ENCODE results near the gene ICAM2.

GRCh38 chr17:64058621-64059020 lies 38.2 kb upstream of the ICAM2 start:
- TF ChIP-seq, protein P1, sequence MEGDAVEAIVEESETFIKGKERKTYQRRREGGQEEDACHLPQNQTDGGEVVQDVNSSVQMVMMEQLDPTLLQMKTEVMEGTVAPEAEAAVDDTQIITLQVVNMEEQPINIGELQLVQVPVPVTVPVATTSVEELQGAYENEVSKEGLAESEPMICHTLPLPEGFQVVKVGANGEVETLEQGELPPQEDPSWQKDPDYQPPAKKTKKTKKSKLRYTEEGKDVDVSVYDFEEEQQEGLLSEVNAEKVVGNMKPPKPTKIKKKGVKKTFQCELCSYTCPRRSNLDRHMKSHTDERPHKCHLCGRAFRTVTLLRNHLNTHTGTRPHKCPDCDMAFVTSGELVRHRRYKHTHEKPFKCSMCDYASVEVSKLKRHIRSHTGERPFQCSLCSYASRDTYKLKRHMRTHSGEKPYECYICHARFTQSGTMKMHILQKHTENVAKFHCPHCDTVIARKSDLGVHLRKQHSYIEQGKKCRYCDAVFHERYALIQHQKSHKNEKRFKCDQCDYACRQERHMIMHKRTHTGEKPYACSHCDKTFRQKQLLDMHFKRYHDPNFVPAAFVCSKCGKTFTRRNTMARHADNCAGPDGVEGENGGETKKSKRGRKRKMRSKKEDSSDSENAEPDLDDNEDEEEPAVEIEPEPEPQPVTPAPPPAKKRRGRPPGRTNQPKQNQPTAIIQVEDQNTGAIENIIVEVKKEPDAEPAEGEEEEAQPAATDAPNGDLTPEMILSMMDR (IDR thresholded peaks at IDR 0.05): no peak
- no peak for TF ChIP-seq POLR2A (IDR thresholded peaks at IDR 0.05)
